ENCODE results near the gene SLC29A4. TPM values are rescaled to one million over a fixed set of nuclear protein-coding genes. Genes with fewer than 3 reads are reported as not detected.
"Not testable (repeated sequence)": the region's sequence is repeated elsewhere in the genome, so short reads cannot be mapped to it uniquely, and the experiment has no call there.

SLC29A4 gene
- total RNA-seq, 1 experiment from 2014 or later: 38.9 TPM

DNA sequence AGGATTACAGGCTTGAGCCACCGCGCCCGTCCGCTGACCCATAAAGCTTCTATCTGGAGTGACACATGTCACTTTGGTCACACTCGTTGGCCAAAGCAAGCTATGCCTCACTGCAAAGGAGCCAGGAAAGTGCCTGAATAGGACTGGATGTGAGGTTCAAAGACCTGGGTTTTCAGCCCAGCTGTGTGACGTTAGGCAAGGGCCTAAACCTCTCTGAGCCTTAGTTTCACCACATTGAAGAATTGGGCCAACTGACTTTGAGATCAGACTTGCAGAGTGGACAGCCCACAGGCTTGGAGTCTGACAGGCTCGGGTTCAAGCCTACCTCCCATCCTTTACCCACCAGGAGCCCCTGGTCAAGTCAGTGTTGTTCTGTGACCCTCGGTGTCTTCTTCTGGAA lies 5.8 kb downstream of the SLC29A4 start:
- intact Hi-C loops (cut with micrococcal nuclease; ENCODE audit: unreplicated experiment); H3K4me3 ChIP-seq (ENCODE audit: low read depth in 2 of 2, low read length in 2 of 2); H3K4me1 ChIP-seq (ENCODE audit: control insufficient read depth, insufficient read depth, low read length); in situ Hi-C loops (cut with HindIII; ENCODE audit: low pct_unique_long_range_greater_than_20kb, low sequenced_read_pairs); H3K9me3 ChIP-seq (ENCODE audit: control insufficient read depth, insufficient read depth, low read depth, low read length); H3K27ac ChIP-seq (ENCODE audit: low read length); CTCF ChIA-PET; DNase-seq (ENCODE audit: low read depth, low spot score); H3K36me3 ChIP-seq (ENCODE audit: control insufficient read depth, insufficient read depth, low read length); ATAC-seq; H3K27me3 ChIP-seq (ENCODE audit: control insufficient read depth, insufficient read depth, low read length); BruUV-seq (replicated peaks): not testable (repeated sequence)
- POLR2A ChIA-PET: interaction anchor here (0.6 kb wide), 1 partner anchor 11 kb away, joined by 6 read pairs; no protein-coding TSS in a partner anchor

DNA sequence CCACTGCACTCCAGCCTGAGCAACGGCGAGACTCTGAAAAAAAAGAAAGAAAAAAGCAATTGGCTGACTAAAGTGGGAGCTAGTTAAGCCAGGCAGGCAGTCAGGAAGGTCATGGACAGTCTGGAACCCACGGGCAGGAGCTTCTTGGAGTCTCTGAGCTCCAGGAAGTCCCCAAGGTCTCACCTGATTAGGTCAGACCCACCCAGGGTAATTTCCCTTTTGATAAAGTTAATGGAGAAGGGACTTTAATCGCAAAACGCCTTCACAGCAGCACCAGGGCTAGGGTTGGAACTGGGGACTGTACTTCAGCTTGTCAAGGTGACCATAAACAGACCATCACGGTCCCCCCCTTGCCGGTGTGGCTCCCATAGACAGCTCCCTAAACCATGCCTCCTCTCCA lies 6.6 kb downstream of the SLC29A4 start:
- ChIA-PET CTCF (interaction anchor here (0.6 kb wide), 1 partner anchor 220 kb away, joined by 3 read pairs; no protein-coding TSS in a partner anchor), POLR2A (no interaction called here)
- no peak for TF ChIP-seq SIN3A (IDR thresholded peaks at IDR 0.05; ENCODE audit: borderline replicate concordance, insufficient read depth, low read depth, low read length)
- peaks cover 6% of the 10 kb centered on the region for H3K4me1 ChIP-seq (ENCODE audit: control insufficient read depth, insufficient read depth, low read length)
- in situ Hi-C loops (cut with HindIII; ENCODE audit: low pct_unique_long_range_greater_than_20kb, low sequenced_read_pairs): no loop called here
- BruUV-seq (replicated peaks): no TSS peak
- H3K27me3 ChIP-seq (ENCODE audit: control insufficient read depth, insufficient read depth, low read length): no peaks in the 10 kb centered on the region
- intact Hi-C loops (cut with micrococcal nuclease; ENCODE audit: unreplicated experiment): no loop called here
- H3K9me3 ChIP-seq (ENCODE audit: control insufficient read depth, insufficient read depth, low read depth, low read length): no peaks in the 10 kb centered on the region
- H3K27ac ChIP-seq (ENCODE audit: low read length): no peak overlapping the region
- no peaks in the 10 kb centered on the region for H3K36me3 ChIP-seq (ENCODE audit: control insufficient read depth, insufficient read depth, low read length)
- ATAC-seq (no peak), DNase-seq (ENCODE audit: low read depth, low spot score) (no peak)
- no peak overlapping the region for H3K4me3 ChIP-seq (ENCODE audit: low read depth in 2 of 2, low read length in 2 of 2)

DNA sequence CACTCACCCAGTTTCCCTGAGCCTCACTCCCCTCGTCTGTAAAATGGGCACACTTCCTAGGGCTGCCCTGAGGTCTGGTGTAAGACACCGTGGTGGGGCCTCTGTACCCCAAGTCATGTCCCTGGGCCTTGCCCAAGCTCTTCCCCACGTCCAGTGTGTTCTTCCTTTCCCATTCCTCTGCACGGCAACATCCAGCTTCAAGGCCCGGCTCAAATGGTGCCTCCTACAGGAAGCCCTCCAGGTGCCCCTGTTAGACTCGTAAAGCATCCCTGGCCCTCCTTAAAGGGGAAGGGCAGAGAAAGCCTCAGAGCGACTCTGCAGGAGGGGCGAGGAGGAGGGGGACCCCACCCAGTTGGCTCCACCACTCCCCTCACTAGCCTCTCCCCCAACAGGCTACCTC lies 8.6 kb downstream of the SLC29A4 start:
- no TSS peak for BruUV-seq (replicated peaks)
- no peak for ATAC-seq
- no peak for TF ChIP-seq TCF7L2 (IDR thresholded peaks at IDR 0.05; ENCODE audit: low read depth, low read length)
- TF ChIP-seq, protein P1, sequence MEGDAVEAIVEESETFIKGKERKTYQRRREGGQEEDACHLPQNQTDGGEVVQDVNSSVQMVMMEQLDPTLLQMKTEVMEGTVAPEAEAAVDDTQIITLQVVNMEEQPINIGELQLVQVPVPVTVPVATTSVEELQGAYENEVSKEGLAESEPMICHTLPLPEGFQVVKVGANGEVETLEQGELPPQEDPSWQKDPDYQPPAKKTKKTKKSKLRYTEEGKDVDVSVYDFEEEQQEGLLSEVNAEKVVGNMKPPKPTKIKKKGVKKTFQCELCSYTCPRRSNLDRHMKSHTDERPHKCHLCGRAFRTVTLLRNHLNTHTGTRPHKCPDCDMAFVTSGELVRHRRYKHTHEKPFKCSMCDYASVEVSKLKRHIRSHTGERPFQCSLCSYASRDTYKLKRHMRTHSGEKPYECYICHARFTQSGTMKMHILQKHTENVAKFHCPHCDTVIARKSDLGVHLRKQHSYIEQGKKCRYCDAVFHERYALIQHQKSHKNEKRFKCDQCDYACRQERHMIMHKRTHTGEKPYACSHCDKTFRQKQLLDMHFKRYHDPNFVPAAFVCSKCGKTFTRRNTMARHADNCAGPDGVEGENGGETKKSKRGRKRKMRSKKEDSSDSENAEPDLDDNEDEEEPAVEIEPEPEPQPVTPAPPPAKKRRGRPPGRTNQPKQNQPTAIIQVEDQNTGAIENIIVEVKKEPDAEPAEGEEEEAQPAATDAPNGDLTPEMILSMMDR (IDR thresholded peaks at IDR 0.05): no peak
- TF ChIP-seq POLR2AphosphoS5 (IDR thresholded peaks at IDR 0.05; ENCODE audit: low read depth, low read length): no peak
- TF ChIP-seq, protein P2, sequence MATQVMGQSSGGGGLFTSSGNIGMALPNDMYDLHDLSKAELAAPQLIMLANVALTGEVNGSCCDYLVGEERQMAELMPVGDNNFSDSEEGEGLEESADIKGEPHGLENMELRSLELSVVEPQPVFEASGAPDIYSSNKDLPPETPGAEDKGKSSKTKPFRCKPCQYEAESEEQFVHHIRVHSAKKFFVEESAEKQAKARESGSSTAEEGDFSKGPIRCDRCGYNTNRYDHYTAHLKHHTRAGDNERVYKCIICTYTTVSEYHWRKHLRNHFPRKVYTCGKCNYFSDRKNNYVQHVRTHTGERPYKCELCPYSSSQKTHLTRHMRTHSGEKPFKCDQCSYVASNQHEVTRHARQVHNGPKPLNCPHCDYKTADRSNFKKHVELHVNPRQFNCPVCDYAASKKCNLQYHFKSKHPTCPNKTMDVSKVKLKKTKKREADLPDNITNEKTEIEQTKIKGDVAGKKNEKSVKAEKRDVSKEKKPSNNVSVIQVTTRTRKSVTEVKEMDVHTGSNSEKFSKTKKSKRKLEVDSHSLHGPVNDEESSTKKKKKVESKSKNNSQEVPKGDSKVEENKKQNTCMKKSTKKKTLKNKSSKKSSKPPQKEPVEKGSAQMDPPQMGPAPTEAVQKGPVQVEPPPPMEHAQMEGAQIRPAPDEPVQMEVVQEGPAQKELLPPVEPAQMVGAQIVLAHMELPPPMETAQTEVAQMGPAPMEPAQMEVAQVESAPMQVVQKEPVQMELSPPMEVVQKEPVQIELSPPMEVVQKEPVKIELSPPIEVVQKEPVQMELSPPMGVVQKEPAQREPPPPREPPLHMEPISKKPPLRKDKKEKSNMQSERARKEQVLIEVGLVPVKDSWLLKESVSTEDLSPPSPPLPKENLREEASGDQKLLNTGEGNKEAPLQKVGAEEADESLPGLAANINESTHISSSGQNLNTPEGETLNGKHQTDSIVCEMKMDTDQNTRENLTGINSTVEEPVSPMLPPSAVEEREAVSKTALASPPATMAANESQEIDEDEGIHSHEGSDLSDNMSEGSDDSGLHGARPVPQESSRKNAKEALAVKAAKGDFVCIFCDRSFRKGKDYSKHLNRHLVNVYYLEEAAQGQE (IDR thresholded peaks at IDR 0.05; ENCODE audit: insufficient read depth in 1 of 2, low read depth in 2 of 2, low read length in 1 of 2): no peak
- TF ChIP-seq SIN3A (IDR thresholded peaks at IDR 0.05; ENCODE audit: borderline replicate concordance, insufficient read depth, low read depth, low read length): no peak
- no peaks in the 10 kb centered on the region for H3K36me3 ChIP-seq (ENCODE audit: control insufficient read depth, insufficient read depth, low read length)
- H3K9me3 ChIP-seq (ENCODE audit: control insufficient read depth, insufficient read depth, low read depth, low read length): no peaks in the 10 kb centered on the region
- no peak overlapping the region for H3K4me3 ChIP-seq (ENCODE audit: low read depth in 2 of 2, low read length in 2 of 2)
- DNase-seq (ENCODE audit: low read depth, low spot score): no peak
- no peaks in the 10 kb centered on the region for H3K27me3 ChIP-seq (ENCODE audit: control insufficient read depth, insufficient read depth, low read length)
- no peaks in the 10 kb centered on the region for H3K4me1 ChIP-seq (ENCODE audit: control insufficient read depth, insufficient read depth, low read length)
- intact Hi-C loops (cut with micrococcal nuclease; ENCODE audit: unreplicated experiment): no loop called here
- no peak overlapping the region for H3K27ac ChIP-seq (ENCODE audit: low read length)
- ChIA-PET CTCF (no interaction called here), POLR2A (no interaction called here)
- in situ Hi-C loops (cut with HindIII; ENCODE audit: low pct_unique_long_range_greater_than_20kb, low sequenced_read_pairs): no loop called here

DNA sequence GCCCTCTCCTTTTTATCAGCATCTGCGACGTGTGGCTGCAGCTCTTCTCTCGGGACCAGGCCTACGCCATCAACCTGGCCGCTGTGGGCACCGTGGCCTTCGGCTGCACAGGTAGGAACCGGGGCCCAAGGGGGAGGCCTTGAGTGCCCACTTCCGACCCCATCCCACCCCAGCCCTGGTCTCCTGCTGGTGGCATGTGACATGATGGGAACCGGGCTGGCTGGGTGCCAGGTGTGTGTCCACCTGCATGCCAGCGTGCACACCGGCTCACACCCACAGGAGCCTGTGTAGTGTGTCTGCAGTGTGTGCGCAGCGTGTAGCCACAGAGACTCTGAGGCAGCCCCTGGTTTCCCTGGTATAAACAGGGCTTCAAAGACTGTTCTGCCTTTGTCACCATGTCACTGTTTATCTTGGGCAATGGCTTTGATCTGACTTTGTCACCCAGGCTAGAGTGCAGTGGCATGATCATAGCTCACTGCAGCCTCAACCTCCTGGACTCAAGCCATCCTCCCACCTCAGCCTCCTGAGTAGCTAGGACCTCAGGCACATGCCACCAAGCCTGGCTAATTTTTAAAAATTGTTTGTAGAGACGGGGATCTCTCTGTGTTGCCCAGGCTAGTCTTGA lies 9.1 kb downstream of the SLC29A4 start:
- intact Hi-C loops (cut with micrococcal nuclease; ENCODE audit: unreplicated experiment); H3K36me3 ChIP-seq (ENCODE audit: control insufficient read depth, insufficient read depth, low read length); H3K4me3 ChIP-seq (ENCODE audit: low read depth in 2 of 2, low read length in 2 of 2); in situ Hi-C loops (cut with HindIII; ENCODE audit: low pct_unique_long_range_greater_than_20kb, low sequenced_read_pairs); H3K27ac ChIP-seq (ENCODE audit: low read length); BruUV-seq (replicated peaks); CTCF ChIA-PET; POLR2A ChIA-PET; DNase-seq (ENCODE audit: low read depth, low spot score); H3K4me1 ChIP-seq (ENCODE audit: control insufficient read depth, insufficient read depth, low read length); H3K9me3 ChIP-seq (ENCODE audit: control insufficient read depth, insufficient read depth, low read depth, low read length); H3K27me3 ChIP-seq (ENCODE audit: control insufficient read depth, insufficient read depth, low read length): not testable (repeated sequence)
- ATAC-seq: 0 out of 2 replicates have a peak, but pooled peaks have one; percentile 10
